Vagina (tissue), 2 donors: ENCODE measurements around the gene ZNF841. TPM values are rescaled to one million over a fixed set of nuclear protein-coding genes. Genes with fewer than 3 reads are reported as not detected.

Experiments
- DNase-seq, 2 donors: peaks; one replicate each; pipeline ENCODE4 v3.0.0-alpha.2; 2017; ENCODE audit errors: extremely low spot score in 2 of 2
- H3K27ac ChIP-seq: fragments of 200-600 bp; sonication (generic); one replicate; pipeline ENCODE4 v1.5.1; 2019
- H3K27me3 ChIP-seq: fragments of 200-600 bp; sonication (generic); one replicate; pipeline ENCODE4 v1.5.1; 2019
- H3K36me3 ChIP-seq, 2 donors: fragments of 200-600 bp; sonication (generic); one replicate each; pipeline ENCODE4 v1.5.1; 2017 to 2019
- H3K4me1 ChIP-seq: fragments of 200-600 bp; sonication (generic); one replicate; pipeline ENCODE4 v1.5.1; 2019
- H3K4me3 ChIP-seq, 2 donors: fragments of 200-600 bp; sonication (generic); 1 replicate in 1 of 2; 2 replicates in 1 of 2; pipeline ENCODE4 v1.5.1; 2016 to 2019
- H3K9me3 ChIP-seq: fragments of 200-600 bp; sonication (generic); one replicate; pipeline ENCODE4 v1.5.1; 2019
- POLR2A ChIP-seq, 2 donors: fragments of 450-650 bp; IDR thresholded peaks; one replicate each; pipeline ENCODE4 v1.6.1; 2017; ENCODE audit warnings: antibody characterized with exemption in 2 of 2, mild to moderate bottlenecking in 2 of 2, moderate library complexity in 2 of 2
- POLR2AphosphoS5 ChIP-seq, 2 donors: sonication (generic); formaldehyde crosslinking; IDR thresholded peaks; one replicate each; pipeline ENCODE4 v1.9.0; 2017; ENCODE audit warnings: antibody characterized with exemption in 2 of 2, mild to moderate bottlenecking in 2 of 2, low read depth in 1 of 2; ENCODE audit not compliant: insufficient read depth in 1 of 2
- intact Hi-C: fragments of 100-400 bp; cut with DNase I; formaldehyde crosslinking; loops from one replicate; pipeline ENCODE4 v1.15.1; 2023
- total RNA-seq: library from RNA; depleted of rRNA; stranded (reverse); fragments of >200 nt; gene quantifications from one replicate; pipeline ENCODE4 v1.2.3, GENCODE V29; 2016
- TF ChIP-seq, protein P1 (sequence below), 3 experiments: fragments of 450-650 bp in 2 of 3; fragments of 200-600 bp in 1 of 3; sonication (generic) in 1 of 3; IDR thresholded peaks; one replicate each; pipeline ENCODE4 v1.5.1; 2017 to 2019; ENCODE audit warnings: antibody characterized with exemption in 3 of 3, mild to moderate bottlenecking in 2 of 3, moderate library complexity in 2 of 3

The ZNF841 gene
- total RNA-seq, 1 donor from 2014 or later = 24.1 TPM

DNA sequence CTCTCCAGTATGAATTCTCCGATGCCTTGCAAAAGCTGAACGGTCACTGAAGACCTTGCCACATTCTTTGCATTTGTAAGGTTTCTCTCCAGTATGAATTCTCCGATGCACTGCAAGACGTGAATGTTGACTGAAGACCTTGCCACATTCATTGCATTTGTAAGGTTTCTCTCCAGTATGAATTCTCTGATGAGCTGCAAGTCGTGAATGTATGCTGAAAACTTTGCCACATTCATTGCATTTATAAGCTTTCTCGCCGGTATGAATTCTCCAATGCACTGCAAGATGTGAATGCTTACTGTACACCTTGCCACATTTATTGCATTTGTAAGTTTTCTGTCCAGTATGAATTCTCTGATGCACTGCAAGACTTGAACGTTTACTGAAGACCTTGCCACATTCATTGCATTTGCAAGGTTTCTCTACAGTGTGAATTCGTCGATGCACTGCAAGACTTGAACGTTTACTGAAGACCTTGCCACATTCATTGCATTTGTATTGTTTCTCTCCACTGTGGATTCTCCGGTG lies 20.0 kb upstream of the ZNF841 start:
- peaks cover 0 to 64% of the 10 kb centered on the region in 2 donors for H3K36me3 ChIP-seq
- H3K27me3 ChIP-seq = no peaks in the 10 kb centered on the region
- no peaks in the 10 kb centered on the region for H3K4me1 ChIP-seq
- TF ChIP-seq POLR2A (IDR thresholded peaks at IDR 0.05) = no peak
- TF ChIP-seq, protein P1, sequence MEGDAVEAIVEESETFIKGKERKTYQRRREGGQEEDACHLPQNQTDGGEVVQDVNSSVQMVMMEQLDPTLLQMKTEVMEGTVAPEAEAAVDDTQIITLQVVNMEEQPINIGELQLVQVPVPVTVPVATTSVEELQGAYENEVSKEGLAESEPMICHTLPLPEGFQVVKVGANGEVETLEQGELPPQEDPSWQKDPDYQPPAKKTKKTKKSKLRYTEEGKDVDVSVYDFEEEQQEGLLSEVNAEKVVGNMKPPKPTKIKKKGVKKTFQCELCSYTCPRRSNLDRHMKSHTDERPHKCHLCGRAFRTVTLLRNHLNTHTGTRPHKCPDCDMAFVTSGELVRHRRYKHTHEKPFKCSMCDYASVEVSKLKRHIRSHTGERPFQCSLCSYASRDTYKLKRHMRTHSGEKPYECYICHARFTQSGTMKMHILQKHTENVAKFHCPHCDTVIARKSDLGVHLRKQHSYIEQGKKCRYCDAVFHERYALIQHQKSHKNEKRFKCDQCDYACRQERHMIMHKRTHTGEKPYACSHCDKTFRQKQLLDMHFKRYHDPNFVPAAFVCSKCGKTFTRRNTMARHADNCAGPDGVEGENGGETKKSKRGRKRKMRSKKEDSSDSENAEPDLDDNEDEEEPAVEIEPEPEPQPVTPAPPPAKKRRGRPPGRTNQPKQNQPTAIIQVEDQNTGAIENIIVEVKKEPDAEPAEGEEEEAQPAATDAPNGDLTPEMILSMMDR (IDR thresholded peaks at IDR 0.05) = no peak
- TF ChIP-seq POLR2AphosphoS5 (IDR thresholded peaks at IDR 0.05; ENCODE audit: insufficient read depth in 1 of 2, low read depth in 1 of 2) = no peak
- no peak for DNase-seq
- peaks cover 88% of the 10 kb centered on the region for H3K9me3 ChIP-seq
- H3K27ac ChIP-seq = no peak overlapping the region
- intact Hi-C loops = no loop called here
- H3K4me3 ChIP-seq = no peak overlapping the region

DNA sequence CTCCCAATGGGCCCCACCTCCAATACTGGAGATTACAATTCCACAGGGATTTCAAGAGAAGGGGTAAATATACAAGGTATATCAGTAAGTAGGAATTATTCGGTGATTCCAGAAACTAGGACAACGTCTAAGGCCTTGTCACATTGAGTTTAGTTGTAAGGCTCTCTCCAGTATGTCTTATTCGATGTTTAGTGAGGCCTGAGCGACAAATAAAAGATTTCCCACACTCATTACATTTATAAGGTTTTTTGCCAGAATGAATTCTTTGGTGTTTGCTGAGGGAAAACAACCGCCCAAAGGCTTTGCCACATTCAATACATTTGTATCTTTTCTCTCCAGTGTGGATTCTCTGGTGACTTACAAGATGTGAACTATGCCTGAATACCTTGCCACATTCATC lies 19.1 kb upstream of the ZNF841 start:
- H3K27me3 ChIP-seq = no peaks in the 10 kb centered on the region
- H3K9me3 ChIP-seq = peaks cover 80% of the 10 kb centered on the region
- TF ChIP-seq, protein P1 (IDR thresholded peaks at IDR 0.05) = no peak
- TF ChIP-seq POLR2A (IDR thresholded peaks at IDR 0.05) (no peak), POLR2AphosphoS5 (IDR thresholded peaks at IDR 0.05; ENCODE audit: insufficient read depth in 1 of 2, low read depth in 1 of 2) (no peak)
- peaks cover 0 to 56% of the 10 kb centered on the region in 2 donors for H3K36me3 ChIP-seq
- no peak overlapping the region for H3K4me3 ChIP-seq
- intact Hi-C loops = no loop called here
- H3K27ac ChIP-seq = no peak overlapping the region
- DNase-seq = no peak
- H3K4me1 ChIP-seq = no peaks in the 10 kb centered on the region

DNA sequence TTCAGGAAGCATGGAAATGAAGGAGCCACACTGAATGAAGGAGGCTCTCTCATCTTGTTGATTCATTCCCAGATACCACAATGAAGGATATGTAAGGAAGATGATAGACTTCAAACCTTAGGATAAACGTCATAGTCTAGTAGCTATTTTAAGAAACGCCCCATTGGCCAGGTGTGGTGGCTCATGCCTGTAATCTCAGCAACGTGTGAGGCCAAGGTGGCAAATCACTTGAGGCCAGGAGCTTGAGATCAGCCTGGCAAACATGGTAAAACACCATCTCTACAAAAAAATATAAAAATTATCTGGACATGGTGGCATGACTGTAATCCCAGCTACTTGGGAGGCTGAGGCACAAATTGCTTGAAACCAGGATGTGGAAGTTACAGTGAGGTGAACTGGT lies 17.1 kb upstream of the ZNF841 start:
- Histone ChIP-seq H3K36me3 (peaks cover 0 to 35% of the 10 kb centered on the region in 2 donors), H3K4me1 (no peaks in the 10 kb centered on the region), H3K4me3 (no peak overlapping the region), H3K27me3 (no peaks in the 10 kb centered on the region), H3K27ac (no peak overlapping the region), H3K9me3 (peaks cover 60% of the 10 kb centered on the region)
- TF ChIP-seq POLR2A (IDR thresholded peaks at IDR 0.05) = no peak
- TF ChIP-seq POLR2AphosphoS5 (IDR thresholded peaks at IDR 0.05; ENCODE audit: insufficient read depth in 1 of 2, low read depth in 1 of 2) = no peak
- TF ChIP-seq, protein P1 (IDR thresholded peaks at IDR 0.05) = no peak
- intact Hi-C loops = no loop called here
- no peak for DNase-seq

DNA sequence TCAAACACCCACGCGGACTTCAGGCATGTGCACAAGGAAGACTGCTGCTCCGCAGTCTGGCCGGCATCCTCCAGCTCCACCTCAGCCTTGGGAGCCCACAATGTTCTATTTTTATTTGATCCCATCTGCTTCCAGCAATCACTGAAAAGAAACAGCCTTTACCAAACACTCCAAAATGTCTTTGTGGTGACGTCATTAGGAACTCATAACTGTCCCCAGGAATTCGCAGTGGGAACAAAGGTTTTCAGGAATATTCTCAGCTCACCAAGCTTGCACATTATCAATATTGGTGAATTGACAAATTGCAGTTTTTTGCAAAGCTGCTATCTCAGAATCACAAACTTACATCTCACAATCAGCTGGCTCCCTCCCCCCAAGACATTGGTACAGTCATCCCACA lies 15.2 kb upstream of the ZNF841 start:
- TF ChIP-seq POLR2A (IDR thresholded peaks at IDR 0.05) = no peak
- Histone ChIP-seq H3K36me3 (peaks cover 0 to 16% of the 10 kb centered on the region in 2 donors), H3K27ac (no peak overlapping the region), H3K27me3 (no peaks in the 10 kb centered on the region), H3K4me1 (no peaks in the 10 kb centered on the region), H3K4me3 (no peak overlapping the region), H3K9me3 (peaks cover 42% of the 10 kb centered on the region)
- DNase-seq = no peak
- intact Hi-C loops = no loop called here

DNA sequence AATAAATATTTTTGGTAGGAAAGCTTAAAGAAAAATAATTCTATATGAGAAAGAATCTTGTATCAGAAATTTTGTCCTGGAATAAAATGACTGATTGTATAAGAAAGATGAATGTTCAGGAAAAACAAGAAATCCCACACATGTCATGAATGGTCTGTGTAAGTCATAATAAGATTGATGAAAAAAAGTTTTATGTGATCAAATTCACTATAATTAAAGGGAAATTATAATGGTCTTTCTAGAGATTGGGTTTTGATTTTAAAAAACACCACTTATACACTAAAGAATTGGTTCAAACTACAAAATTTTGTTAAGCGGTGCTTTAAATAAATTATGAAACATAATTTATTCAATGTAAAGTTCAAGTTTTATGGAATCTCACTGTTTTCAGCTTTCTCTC lies 7.2 kb upstream of the ZNF841 start:
- no peaks in the 10 kb centered on the region for H3K36me3 ChIP-seq
- H3K4me1 ChIP-seq = no peaks in the 10 kb centered on the region
- no peak for DNase-seq
- H3K27ac ChIP-seq = no peak overlapping the region
- H3K27me3 ChIP-seq = no peaks in the 10 kb centered on the region
- intact Hi-C loops = no loop called here
- no peak overlapping the region for H3K4me3 ChIP-seq
- TF ChIP-seq POLR2A (IDR thresholded peaks at IDR 0.05) = no peak
- TF ChIP-seq, protein P1 (IDR thresholded peaks at IDR 0.05) = no peak
- TF ChIP-seq POLR2AphosphoS5 (IDR thresholded peaks at IDR 0.05; ENCODE audit: insufficient read depth in 1 of 2, low read depth in 1 of 2) = no peak
- peaks cover 3% of the 10 kb centered on the region for H3K9me3 ChIP-seq
